Measurements from ENCODE around the gene TRMT1L.

DNA sequence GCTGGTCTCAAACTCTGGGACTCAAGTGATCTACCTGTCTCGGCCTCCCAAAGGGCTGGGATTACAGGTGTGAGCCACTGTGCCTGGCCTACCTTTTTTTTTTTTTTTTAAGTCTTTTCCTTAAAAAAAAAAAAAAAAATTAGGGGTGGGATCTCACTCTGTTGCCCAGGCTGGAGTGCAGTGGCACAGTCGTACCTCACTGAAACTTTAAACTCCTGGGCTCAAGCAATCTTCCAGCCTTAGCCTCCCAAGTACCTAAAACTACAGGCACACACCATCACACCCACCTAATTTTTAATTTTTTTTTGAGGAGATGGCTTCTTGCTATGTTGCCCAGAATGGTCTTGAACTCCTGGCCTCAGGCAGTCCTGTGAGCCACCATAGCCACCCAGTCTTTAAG lies 72.9 kb downstream of the TRMT1L start:
- TF ChIP-seq POLR2A (IDR thresholded peaks at IDR 0.05), result no peak
- TF ChIP-seq CTCF (IDR thresholded peaks at IDR 0.05), result no peak
- no peak for TF ChIP-seq EP300 (IDR thresholded peaks at IDR 0.05)

Data from sigmoid colon (tissue), 4 donors.